Neutrophil (primary cell): ENCODE measurements around the gene RPSA.
A peak's percentile ranks its signal among the peaks of the same experiment; 100 is the strongest.
"Not testable (repeated sequence)": the region's sequence is repeated elsewhere in the genome, so short reads cannot be mapped to it uniquely, and the experiment has no call there.

Experiments
- H3K27ac ChIP-seq: fragments of 200-600 bp; sonication (generic); 2 replicates; pipeline ENCODE4 v1.5.1; 2016; ENCODE audit warnings: mild to moderate bottlenecking, moderate library complexity
- H3K27me3 ChIP-seq: fragments of 200-600 bp; sonication (generic); 2 replicates; pipeline ENCODE4 v1.6.0; 2016; ENCODE audit warnings: mild to moderate bottlenecking
- H3K36me3 ChIP-seq: fragments of 200-600 bp; sonication (generic); 2 replicates; pipeline ENCODE4 v1.5.1; 2017
- H3K4me1 ChIP-seq, 2 experiments: fragments of 200-600 bp in 1 of 2; sonication (generic) in 1 of 2; 1 replicate in 1 of 2; 2 replicates in 1 of 2; pipeline versions ENCODE4 v1.5.1 to v1.6.1; 2013 to 2016; ENCODE audit warnings: low read depth in 1 of 2, low read length in 1 of 2, mild to moderate bottlenecking in 1 of 2, moderate library complexity in 1 of 2; ENCODE audit not compliant: control insufficient read depth in 1 of 2, insufficient read depth in 1 of 2
- H3K4me3 ChIP-seq, 2 experiments: fragments of 200-600 bp in 1 of 2; sonication (generic) in 1 of 2; 1 replicate in 1 of 2; 2 replicates in 1 of 2; pipeline ENCODE4 v1.5.1; 2013 to 2016; ENCODE audit warnings: low read depth in 1 of 2, low read length in 1 of 2, mild to moderate bottlenecking in 1 of 2, moderate library complexity in 1 of 2
- H3K9me3 ChIP-seq: fragments of 200-600 bp; sonication (generic); 2 replicates; pipeline ENCODE4 v1.5.1; 2016
- TF ChIP-seq, protein P1 (sequence below): fragments of 200-600 bp; sonication (generic); IDR thresholded peaks from 2 replicates; pipeline ENCODE4 v1.5.1; 2016; ENCODE audit warnings: antibody characterized with exemption

The RPSA gene

DNA sequence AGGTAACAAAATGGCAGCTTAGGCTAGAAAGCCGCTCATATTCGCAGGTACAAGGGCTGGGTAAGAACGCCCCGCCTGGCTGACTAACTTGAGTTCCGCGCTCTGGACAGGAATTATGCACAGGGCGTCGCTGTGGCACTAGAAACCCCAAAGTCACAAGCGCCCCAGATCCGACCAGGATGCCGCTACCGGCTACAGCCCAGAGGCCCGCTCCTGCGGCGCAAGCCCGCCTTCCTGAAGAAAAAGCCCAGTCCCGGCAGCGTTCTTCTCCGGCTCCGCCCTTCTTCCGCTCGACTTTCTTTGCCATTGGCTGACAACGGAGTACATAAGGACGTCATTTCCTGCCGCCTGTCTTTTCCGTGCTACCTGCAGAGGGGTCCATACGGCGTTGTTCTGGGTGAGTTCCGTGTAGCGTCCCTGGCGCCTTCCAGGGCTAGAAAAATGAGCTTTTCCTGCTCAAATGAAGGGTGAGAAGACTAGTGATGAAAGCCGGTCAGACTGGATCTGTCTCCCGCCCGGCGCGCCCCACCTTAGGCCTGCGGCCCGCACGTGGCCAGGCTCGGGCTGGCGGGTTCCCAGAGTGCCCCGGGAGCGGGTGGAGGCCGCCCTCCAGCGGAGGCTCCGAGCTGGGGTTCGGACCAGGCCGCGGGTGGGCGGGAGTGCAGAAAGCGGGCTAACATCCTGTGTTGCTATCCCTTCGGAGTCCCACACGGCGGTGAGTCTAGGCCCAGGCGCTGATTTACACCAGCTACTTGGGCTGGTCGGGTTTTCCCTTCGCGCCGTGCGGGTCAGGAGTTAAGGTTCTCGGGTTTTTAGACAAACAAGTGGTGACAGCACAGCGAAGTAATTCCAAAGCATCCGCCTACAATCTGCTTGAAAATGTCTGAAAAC, at the start of gene RPSA:
Gene RPSA, plus strand, starts transcription at position 353 of the 891 bp plus-strand sequence. CDS start 934 bp downstream, outside the sequence.
- H3K4me1 ChIP-seq = peaks cover 14 to 19% of the 10 kb centered on the region in 2 experiments
- H3K27me3 ChIP-seq = no peaks in the 10 kb centered on the region
- no peaks in the 10 kb centered on the region for H3K9me3 ChIP-seq
- TF ChIP-seq, protein P1, sequence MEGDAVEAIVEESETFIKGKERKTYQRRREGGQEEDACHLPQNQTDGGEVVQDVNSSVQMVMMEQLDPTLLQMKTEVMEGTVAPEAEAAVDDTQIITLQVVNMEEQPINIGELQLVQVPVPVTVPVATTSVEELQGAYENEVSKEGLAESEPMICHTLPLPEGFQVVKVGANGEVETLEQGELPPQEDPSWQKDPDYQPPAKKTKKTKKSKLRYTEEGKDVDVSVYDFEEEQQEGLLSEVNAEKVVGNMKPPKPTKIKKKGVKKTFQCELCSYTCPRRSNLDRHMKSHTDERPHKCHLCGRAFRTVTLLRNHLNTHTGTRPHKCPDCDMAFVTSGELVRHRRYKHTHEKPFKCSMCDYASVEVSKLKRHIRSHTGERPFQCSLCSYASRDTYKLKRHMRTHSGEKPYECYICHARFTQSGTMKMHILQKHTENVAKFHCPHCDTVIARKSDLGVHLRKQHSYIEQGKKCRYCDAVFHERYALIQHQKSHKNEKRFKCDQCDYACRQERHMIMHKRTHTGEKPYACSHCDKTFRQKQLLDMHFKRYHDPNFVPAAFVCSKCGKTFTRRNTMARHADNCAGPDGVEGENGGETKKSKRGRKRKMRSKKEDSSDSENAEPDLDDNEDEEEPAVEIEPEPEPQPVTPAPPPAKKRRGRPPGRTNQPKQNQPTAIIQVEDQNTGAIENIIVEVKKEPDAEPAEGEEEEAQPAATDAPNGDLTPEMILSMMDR = peak; percentile 52
- peak within 1 kb of the TSS; percentile 83 to 86 for H3K4me3 ChIP-seq
- peaks cover 25% of the 10 kb centered on the region for H3K36me3 ChIP-seq
- peak within 1 kb of the TSS; percentile 83 for H3K27ac ChIP-seq

DNA sequence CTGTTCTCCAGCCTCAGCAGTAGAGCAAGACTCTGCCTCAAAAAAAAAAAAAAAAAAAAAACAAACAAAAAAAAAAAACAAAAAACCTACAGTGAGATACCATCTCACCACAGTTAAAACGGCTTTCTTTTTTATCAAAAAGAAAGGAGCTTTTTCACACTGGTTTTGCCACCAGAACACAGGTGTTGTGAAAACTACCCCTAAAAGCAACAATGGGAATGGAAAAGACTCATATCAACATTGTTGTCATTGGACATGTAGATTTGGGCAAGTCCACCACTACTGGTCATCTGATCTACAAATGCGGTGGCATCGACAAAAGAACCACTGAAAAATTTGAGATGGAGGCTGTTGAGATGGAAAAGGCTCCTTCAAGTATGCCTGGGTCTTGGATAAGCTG, 48.2 kb upstream of the RPSA start:
- peaks cover 12 to 13% of the 10 kb centered on the region in 2 experiments for H3K4me1 ChIP-seq
- no peaks in the 10 kb centered on the region for H3K9me3 ChIP-seq
- no peak overlapping the region for H3K27ac ChIP-seq
- no peaks in the 10 kb centered on the region for H3K36me3 ChIP-seq
- H3K4me3 ChIP-seq = no peak overlapping the region
- TF ChIP-seq, protein P1 = no peak
- H3K27me3 ChIP-seq = peaks cover 15% of the 10 kb centered on the region

DNA sequence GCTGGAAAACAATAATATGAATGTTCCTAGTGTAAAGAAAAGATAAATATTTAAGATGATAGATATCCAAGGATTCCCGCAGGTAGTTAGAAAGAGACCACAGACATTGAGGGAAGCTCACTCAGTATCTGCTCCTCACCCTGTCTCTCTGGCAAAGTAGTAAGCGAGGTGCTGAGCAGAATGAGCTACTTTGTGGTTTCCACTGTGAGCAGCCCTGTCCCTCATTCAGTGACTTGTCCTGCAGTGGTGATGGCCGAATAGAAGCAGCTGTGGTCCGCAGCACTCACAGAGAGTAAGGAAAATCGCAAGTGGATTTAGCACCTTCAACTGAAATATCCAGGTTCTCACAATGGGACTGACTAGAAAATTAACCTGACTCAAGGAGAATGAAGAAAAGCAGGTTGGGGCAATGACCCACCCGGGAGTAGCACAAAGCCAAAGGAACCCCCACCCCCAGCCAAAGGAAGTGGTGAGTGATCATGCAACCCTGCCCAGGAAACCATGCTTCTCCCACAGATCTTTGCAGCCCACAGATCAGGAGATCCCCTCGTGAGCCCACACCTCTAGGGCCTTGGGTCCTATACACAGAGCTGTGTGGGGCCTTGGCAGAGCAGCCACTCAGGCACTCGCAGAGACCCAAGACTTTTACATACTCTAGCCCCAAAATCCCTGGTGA, 45.1 kb upstream of the RPSA start:
- TF ChIP-seq, protein P1 = no peak
- H3K9me3 ChIP-seq = no peaks in the 10 kb centered on the region
- peaks cover 12 to 13% of the 10 kb centered on the region in 2 experiments for H3K4me1 ChIP-seq
- peaks cover 6% of the 10 kb centered on the region for H3K27me3 ChIP-seq
- H3K36me3 ChIP-seq = no peaks in the 10 kb centered on the region
- no peak overlapping the region for H3K27ac ChIP-seq
- no peak overlapping the region for H3K4me3 ChIP-seq

DNA sequence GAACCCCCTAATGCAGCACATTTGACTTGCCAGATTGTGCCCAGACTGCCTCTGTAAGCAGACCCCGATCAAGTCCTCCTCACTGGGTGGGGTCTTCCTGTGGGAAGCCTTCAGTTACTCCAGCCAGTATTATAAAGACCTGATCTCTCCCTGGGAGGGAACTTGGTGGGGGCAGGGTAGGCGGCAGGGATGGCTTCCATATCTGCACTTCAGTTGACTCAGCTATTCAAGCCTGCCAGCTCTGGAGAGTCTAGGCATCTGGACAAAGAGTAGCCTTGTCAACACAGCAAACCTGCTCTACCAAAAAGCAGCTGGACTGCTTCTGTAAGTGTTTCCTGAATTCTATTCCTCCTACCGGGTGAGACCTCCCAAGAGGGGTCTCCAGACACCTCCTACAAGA, 44.3 kb upstream of the RPSA start:
- TF ChIP-seq, protein P1 = no peak
- Histone ChIP-seq H3K36me3 (no peaks in the 10 kb centered on the region), H3K27ac (no peak overlapping the region), H3K4me1 (peaks cover 12 to 13% of the 10 kb centered on the region in 2 experiments), H3K27me3 (peaks cover 5% of the 10 kb centered on the region), H3K4me3 (no peak overlapping the region), H3K9me3 (no peaks in the 10 kb centered on the region)

DNA sequence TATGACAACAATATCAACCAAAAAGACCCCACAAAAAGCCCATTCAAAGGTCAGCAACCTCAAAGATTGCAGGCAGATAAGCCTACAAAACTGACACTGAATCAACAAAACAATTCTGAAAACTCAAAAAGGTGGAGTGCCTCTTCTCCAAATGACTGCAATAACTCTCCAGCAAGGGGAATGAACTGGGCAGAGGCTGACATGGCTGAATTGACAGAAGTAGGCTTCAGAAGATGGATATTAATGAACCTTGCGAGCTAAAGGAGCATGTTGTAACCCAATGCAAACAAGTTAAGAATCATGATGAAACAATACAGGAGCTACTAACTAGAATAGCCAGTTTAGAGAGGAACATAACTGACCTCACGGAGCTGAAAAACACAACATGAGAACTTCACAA, 43.7 kb upstream of the RPSA start:
- no peaks in the 10 kb centered on the region for H3K9me3 ChIP-seq
- TF ChIP-seq, protein P1 = no peak
- H3K4me3 ChIP-seq = no peak overlapping the region
- peaks cover 12 to 13% of the 10 kb centered on the region in 2 experiments for H3K4me1 ChIP-seq
- H3K27ac ChIP-seq = no peak overlapping the region
- H3K27me3 ChIP-seq = no peaks in the 10 kb centered on the region
- H3K36me3 ChIP-seq = no peaks in the 10 kb centered on the region

DNA sequence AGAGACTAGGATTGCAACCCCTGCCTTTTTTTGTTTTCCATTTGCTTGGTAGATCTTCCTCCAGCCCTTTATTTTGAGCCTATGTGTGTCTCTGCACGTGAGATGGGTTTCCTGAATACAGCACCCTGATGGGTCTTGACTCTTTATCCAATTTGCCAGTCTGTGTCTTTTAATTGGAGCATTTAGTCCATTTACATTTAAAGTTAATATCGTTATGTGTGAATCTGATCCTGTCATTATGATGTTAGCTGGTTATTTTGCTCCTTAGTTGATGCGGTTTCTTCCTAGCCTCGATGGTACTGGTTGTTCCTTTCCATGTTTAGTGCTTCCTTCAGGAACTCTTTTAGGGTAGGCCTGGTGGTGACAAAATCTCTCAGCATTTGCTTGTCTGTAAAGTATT, 36.1 kb upstream of the RPSA start:
- not testable (repeated sequence) for H3K4me3 ChIP-seq, H3K4me1 ChIP-seq, H3K36me3 ChIP-seq, H3K9me3 ChIP-seq, H3K27me3 ChIP-seq, H3K27ac ChIP-seq
